HepG2 (cell line): ENCODE data around the gene STYX. TPM values are rescaled to one million over a fixed set of nuclear protein-coding genes. Genes with fewer than 3 reads are reported as not detected.
A peak's percentile ranks its signal among the peaks of the same experiment; 100 is the strongest.

Experiments used
- ATAC-seq: fragments of 200-7000 bp; cut with Tn5 transposase; 3 replicates; pipeline ENCODE4 v1.9.1; 2020; ENCODE audit warnings: mild to moderate bottlenecking, moderate library complexity
- BruUV-seq: library from RNA; stranded (reverse); fragments of 400-500 nt; replicated peaks from 2 replicates; lab custom pipeline; 2021; lab: Mats Ljungman, UMichigan
- CTCF ChIA-PET: fragments of 300-600 bp; formaldehyde crosslinking; extraction: SDS; loops from one replicate; lab custom pipeline; 2021; ENCODE audit warnings: low total read pairs, inconsistent platforms, low intra/inter-chr PET ratio; lab: Yijun Ruan, JAX
- POLR2A ChIA-PET: fragments of 350-600 bp; sonication (Branson Sonifier 250); formaldehyde crosslinking; loops from one replicate; lab custom pipeline; 2020; ENCODE audit warnings: antibody characterized with exemption, inconsistent platforms; lab: Yijun Ruan, JAX
- DNase-seq: peaks from one replicate; pipeline ENCODE4 v3.0.0-alpha.2; 2015; ENCODE audit warnings: low spot score
- FAIRE-seq: peaks from 3 replicates; lab custom pipeline; 2011; peaks lifted over from hg19 to GRCh38; lab: Jason Lieb, UNC
- H2AFZ ChIP-seq: one replicate; pipeline ENCODE4 v1.6.1; 2011; ENCODE audit warnings: low read length, inconsistent platforms
- H3K27ac ChIP-seq: fragments of 300-600 bp; 3 replicates; pipeline ENCODE4 v1.8.0; 2011; ENCODE audit warnings: mixed run types, mild to moderate bottlenecking, mixed read lengths, low read length, inconsistent platforms; ENCODE audit not compliant: insufficient read depth; ENCODE audit errors: extremely low read length
- H3K27me3 ChIP-seq, 2 experiments: fragments of 200-600 bp in 1 of 2; 2 replicates in 1 of 2; 3 replicates in 1 of 2; pipeline versions ENCODE4 v1.6.0 to v1.8.0; 2011; ENCODE audit warnings: low read length in 2 of 2, mild to moderate bottlenecking in 2 of 2, moderate library complexity in 2 of 2, inconsistent platforms in 1 of 2; ENCODE audit not compliant: insufficient read depth in 2 of 2, control insufficient read depth in 1 of 2
- H3K36me3 ChIP-seq, 2 experiments: fragments of 200-600 bp in 1 of 2; replicated peaks in 1 of 2; 2 replicates in 1 of 2; 3 replicates in 1 of 2; pipeline versions ENCODE4 v1.5.1 to v1.8.0; 2011; ENCODE audit warnings: low read length in 2 of 2, inconsistent platforms in 1 of 2; ENCODE audit not compliant: insufficient read depth in 2 of 2, control insufficient read depth in 1 of 2
- H3K4me1 ChIP-seq: 2 replicates; pipeline ENCODE4 v1.5.1; 2012; ENCODE audit warnings: low read length, inconsistent platforms; ENCODE audit not compliant: insufficient read depth
- H3K4me2 ChIP-seq: 2 replicates; pipeline ENCODE4 v1.6.0; 2011; ENCODE audit warnings: low read depth, low read length, inconsistent platforms
- H3K4me3 ChIP-seq, 3 experiments: fragments of 200-600 bp in 1 of 3; sonication (generic), shearing (Covaris generic) in 1 of 3; replicated peaks in 1 of 3; 2 replicates each; pipeline ENCODE4 v1.5.1; 2011 to 2016; ENCODE audit warnings: low read length in 3 of 3, inconsistent platforms in 2 of 3, low read depth in 2 of 3, mild to moderate bottlenecking in 2 of 3, control low read depth in 1 of 3, mixed read lengths in 1 of 3; ENCODE audit not compliant: insufficient read depth in 1 of 3
- H3K79me2 ChIP-seq: one replicate; pipeline ENCODE4 v1.6.1; 2011; ENCODE audit warnings: low read length, inconsistent platforms; ENCODE audit not compliant: insufficient read depth
- H3K9ac ChIP-seq: 2 replicates; pipeline ENCODE4 v1.6.0; 2011; ENCODE audit warnings: mild to moderate bottlenecking, low read depth, low read length, inconsistent platforms; ENCODE audit not compliant: insufficient read depth
- H3K9me3 ChIP-seq: 2 replicates; pipeline ENCODE4 v1.5.1; 2012; ENCODE audit warnings: mild to moderate bottlenecking, low read length
- H4K20me1 ChIP-seq: 2 replicates; pipeline ENCODE4 v1.6.0; 2011; ENCODE audit warnings: inconsistent platforms, mild to moderate bottlenecking, low read length, moderate library complexity; ENCODE audit not compliant: insufficient read depth
- ATM ChIP-seq: fragments of 450-650 bp; IDR thresholded peaks from 2 replicates; pipeline ENCODE4 v1.7.1; 2017; ENCODE audit warnings: mild to moderate bottlenecking, borderline replicate concordance
- BCL6 ChIP-seq: IDR thresholded peaks from 2 replicates; pipeline ENCODE4 v1.6.1; 2016; ENCODE audit warnings: missing genetic modification reagents, missing compliant biosample characterization
- SAP130 ChIP-seq: IDR thresholded peaks from 2 replicates; pipeline ENCODE4 v1.6.1; 2016; ENCODE audit warnings: low read depth
- THYN1 ChIP-seq: sonication (generic); formaldehyde crosslinking; IDR thresholded peaks from 2 replicates; pipeline ENCODE4 v1.8.1; 2023; ENCODE audit warnings: low read depth, mild to moderate bottlenecking, moderate library complexity, missing genetic modification reagents, borderline replicate concordance
- TSC22D2 ChIP-seq: sonication (generic); formaldehyde crosslinking; IDR thresholded peaks from 2 replicates; pipeline ENCODE4 v1.5.1; 2020; ENCODE audit warnings: missing genetic modification reagents, mild to moderate bottlenecking, borderline replicate concordance
- ZFP36L2 ChIP-seq: sonication (generic); formaldehyde crosslinking; IDR thresholded peaks from 2 replicates; pipeline ENCODE4 v1.4.0; 2020; ENCODE audit warnings: missing genetic modification reagents
- ZNF788 ChIP-seq: sonication (generic); formaldehyde crosslinking; IDR thresholded peaks from 2 replicates; pipeline ENCODE4 v1.5.0; 2020; ENCODE audit warnings: mild to moderate bottlenecking, missing genetic modification reagents, borderline replicate concordance
- WGBS: methylation state at CpG from one replicate; pipeline ENCODE4 v1.1.6; 2017; ENCODE audit warnings: low lambda C conversion rate; 5-methylcytosine and 5-hydroxymethylcytosine counted together
- in situ Hi-C: cut with HindIII; loops from 2 replicates; pipeline ENCODE4 v1.10.0; 2017; ENCODE audit warnings: low pct_unique_long_range_greater_than_20kb; ENCODE audit not compliant: extremely low pct_ligation_motif_present
- intact Hi-C: fragments of 100-400 bp; cut with micrococcal nuclease; formaldehyde crosslinking; loops from one replicate; pipeline ENCODE4 v1.10.0; 2022; ENCODE audit not compliant: unreplicated experiment
- polyA plus RNA-seq, 8 experiments: library from polyadenylated mRNA; depleted of rRNA in 3 of 8; stranded (reverse) in 7 of 8; unstranded in 1 of 8; fragments of >200 nt; fragmentation: Illumina TruSeq in 4 of 8; extraction: Trizol in 4 of 8; gene quantifications; 2 replicates each; pipeline versions ENCODE4 v1.2.1 to v1.2.3, GENCODE V29; 2011 to 2016; ENCODE audit warnings: low read depth in 4 of 8, missing spikeins in 1 of 8, mixed read lengths in 1 of 8; ENCODE audit not compliant: insufficient read depth in 1 of 8
- total RNA-seq, 5 experiments: library from RNA; depleted of rRNA; stranded (reverse); fragments of >200 nt; fragmentation: Illumina TruSeq; extraction: Trizol; gene quantifications; 2 replicates each; pipeline ENCODE4 v1.2.3, GENCODE V29; 2016; ENCODE audit warnings: low read depth in 1 of 5
- TF ChIP-seq, protein P1 (sequence below): sonication (generic); formaldehyde crosslinking; IDR thresholded peaks from 2 replicates; pipeline ENCODE4 v1.5.1; 2020; ENCODE audit warnings: mild to moderate bottlenecking, missing genetic modification reagents, borderline replicate concordance
- TF ChIP-seq, protein P2 (sequence below): sonication (generic); formaldehyde crosslinking; conservative IDR thresholded peaks from 2 replicates; pipeline ENCODE4 v1.4.0; 2020; ENCODE audit warnings: mild to moderate bottlenecking, missing genetic modification reagents, moderate library complexity

Gene STYX
- total and polyA plus RNA-seq, 2 of the 13 experiments (the other 11 are each of a cell fraction or from before 2014, with no cell fraction given), result 6.6 to 10.9 TPM

DNA sequence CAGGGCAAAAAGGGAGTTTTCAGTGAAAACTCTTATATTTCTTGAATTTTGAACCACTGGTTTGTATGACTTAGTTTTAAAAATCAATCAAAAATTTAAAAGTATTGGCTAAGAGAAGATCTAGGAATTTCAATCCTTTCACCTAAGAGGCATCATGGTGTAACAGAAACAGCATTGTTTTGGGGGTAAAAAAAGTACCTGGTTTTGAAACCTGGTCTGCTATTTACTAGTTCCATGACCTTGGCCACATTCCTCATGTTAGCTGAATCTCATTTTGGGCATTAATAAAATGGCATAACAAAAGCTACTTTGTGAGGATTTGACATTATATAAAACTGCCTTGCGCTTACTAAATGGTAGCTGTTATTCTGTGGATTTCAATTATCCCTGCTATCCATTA is 78.1 kb downstream of the STYX start:
- no peaks in the 10 kb centered on the region for H3K9me3 ChIP-seq
- in situ Hi-C loops (no loop called here), intact Hi-C loops (no loop called here)
- no peak overlapping the region for H2AFZ ChIP-seq
- H3K36me3 ChIP-seq, result no peaks in the 10 kb centered on the region
- peaks cover 20% of the 10 kb centered on the region for H3K4me1 ChIP-seq
- no TSS peak for BruUV-seq
- H3K27ac ChIP-seq, result peak overlapping the region; percentile 28
- no peak overlapping the region for H3K4me3 ChIP-seq
- peak; percentile 78 for DNase-seq
- H3K79me2 ChIP-seq, result no peaks in the 10 kb centered on the region
- no peak overlapping the region for H3K9ac ChIP-seq
- H4K20me1 ChIP-seq, result no peaks in the 10 kb centered on the region
- H3K4me2 ChIP-seq, result no peak overlapping the region; the same call in 1 of the 2 replicates
- ATAC-seq, result peak; percentile 73
- no peaks in the 10 kb centered on the region for H3K27me3 ChIP-seq
- CTCF ChIA-PET, result no interaction called here
- POLR2A ChIA-PET, result interaction anchor here (1.1 kb wide), 1 partner anchor 16 kb away, joined by 10 read pairs; the partner anchor contains the start of gene GNPNAT1
- peak; percentile 18 for FAIRE-seq
- 74% methylated on average over 1 of the region's 1 CpG for WGBS
- TF ChIP-seq, protein P1, sequence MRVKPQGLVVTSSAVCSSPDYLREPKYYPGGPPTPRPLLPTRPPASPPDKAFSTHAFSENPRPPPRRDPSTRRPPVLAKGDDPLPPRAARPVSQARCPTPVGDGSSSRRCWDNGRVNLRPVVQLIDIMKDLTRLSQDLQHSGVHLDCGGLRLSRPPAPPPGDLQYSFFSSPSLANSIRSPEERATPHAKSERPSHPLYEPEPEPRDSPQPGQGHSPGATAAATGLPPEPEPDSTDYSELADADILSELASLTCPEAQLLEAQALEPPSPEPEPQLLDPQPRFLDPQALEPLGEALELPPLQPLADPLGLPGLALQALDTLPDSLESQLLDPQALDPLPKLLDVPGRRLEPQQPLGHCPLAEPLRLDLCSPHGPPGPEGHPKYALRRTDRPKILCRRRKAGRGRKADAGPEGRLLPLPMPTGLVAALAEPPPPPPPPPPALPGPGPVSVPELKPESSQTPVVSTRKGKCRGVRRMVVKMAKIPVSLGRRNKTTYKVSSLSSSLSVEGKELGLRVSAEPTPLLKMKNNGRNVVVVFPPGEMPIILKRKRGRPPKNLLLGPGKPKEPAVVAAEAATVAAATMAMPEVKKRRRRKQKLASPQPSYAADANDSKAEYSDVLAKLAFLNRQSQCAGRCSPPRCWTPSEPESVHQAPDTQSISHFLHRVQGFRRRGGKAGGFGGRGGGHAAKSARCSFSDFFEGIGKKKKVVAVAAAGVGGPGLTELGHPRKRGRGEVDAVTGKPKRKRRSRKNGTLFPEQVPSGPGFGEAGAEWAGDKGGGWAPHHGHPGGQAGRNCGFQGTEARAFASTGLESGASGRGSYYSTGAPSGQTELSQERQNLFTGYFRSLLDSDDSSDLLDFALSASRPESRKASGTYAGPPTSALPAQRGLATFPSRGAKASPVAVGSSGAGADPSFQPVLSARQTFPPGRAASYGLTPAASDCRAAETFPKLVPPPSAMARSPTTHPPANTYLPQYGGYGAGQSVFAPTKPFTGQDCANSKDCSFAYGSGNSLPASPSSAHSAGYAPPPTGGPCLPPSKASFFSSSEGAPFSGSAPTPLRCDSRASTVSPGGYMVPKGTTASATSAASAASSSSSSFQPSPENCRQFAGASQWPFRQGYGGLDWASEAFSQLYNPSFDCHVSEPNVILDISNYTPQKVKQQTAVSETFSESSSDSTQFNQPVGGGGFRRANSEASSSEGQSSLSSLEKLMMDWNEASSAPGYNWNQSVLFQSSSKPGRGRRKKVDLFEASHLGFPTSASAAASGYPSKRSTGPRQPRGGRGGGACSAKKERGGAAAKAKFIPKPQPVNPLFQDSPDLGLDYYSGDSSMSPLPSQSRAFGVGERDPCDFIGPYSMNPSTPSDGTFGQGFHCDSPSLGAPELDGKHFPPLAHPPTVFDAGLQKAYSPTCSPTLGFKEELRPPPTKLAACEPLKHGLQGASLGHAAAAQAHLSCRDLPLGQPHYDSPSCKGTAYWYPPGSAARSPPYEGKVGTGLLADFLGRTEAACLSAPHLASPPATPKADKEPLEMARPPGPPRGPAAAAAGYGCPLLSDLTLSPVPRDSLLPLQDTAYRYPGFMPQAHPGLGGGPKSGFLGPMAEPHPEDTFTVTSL (CRISPR knock-in tag), result no peak
- TF ChIP-seq ZNF788 (CRISPR knock-in tag), result no peak
- TF ChIP-seq, protein P2, sequence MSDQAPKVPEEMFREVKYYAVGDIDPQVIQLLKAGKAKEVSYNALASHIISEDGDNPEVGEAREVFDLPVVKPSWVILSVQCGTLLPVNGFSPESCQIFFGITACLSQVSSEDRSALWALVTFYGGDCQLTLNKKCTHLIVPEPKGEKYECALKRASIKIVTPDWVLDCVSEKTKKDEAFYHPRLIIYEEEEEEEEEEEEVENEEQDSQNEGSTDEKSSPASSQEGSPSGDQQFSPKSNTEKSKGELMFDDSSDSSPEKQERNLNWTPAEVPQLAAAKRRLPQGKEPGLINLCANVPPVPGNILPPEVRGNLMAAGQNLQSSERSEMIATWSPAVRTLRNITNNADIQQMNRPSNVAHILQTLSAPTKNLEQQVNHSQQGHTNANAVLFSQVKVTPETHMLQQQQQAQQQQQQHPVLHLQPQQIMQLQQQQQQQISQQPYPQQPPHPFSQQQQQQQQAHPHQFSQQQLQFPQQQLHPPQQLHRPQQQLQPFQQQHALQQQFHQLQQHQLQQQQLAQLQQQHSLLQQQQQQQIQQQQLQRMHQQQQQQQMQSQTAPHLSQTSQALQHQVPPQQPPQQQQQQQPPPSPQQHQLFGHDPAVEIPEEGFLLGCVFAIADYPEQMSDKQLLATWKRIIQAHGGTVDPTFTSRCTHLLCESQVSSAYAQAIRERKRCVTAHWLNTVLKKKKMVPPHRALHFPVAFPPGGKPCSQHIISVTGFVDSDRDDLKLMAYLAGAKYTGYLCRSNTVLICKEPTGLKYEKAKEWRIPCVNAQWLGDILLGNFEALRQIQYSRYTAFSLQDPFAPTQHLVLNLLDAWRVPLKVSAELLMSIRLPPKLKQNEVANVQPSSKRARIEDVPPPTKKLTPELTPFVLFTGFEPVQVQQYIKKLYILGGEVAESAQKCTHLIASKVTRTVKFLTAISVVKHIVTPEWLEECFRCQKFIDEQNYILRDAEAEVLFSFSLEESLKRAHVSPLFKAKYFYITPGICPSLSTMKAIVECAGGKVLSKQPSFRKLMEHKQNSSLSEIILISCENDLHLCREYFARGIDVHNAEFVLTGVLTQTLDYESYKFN (CRISPR knock-in tag), result peak; percentile 51; the same call in 1 of the 2 replicates
- TF ChIP-seq TSC22D2 (CRISPR knock-in tag), result no peak
- no peak for TF ChIP-seq ATM
- no peak for TF ChIP-seq ZFP36L2
- TF ChIP-seq BCL6, result peak; percentile 90
- TF ChIP-seq SAP130 (CRISPR knock-in tag), result 0 out of 2 replicates have a peak, but pooled peaks have one; percentile 15
- no peak for TF ChIP-seq THYN1 (CRISPR knock-in tag)
